ENCODE results near the gene MEN1. TPM values are rescaled to one million over a fixed set of nuclear protein-coding genes. Genes with fewer than 3 reads are reported as not detected.

MEN1 gene
- total RNA-seq, 1 experiment from 2014 or later = 29.2 TPM

GRCh38 chr11:64829536-64830251, 19.3 kb upstream of the MEN1 start:
- no peaks in the 10 kb centered on the region for H3K4me1 Mint-ChIP-seq (ENCODE audit: insufficient read depth, unreplicated experiment)
- CTCF ChIA-PET = interaction anchor here (0.6 to 0.9 kb wide), 5 partner anchors 15 to 720 kb away, joined by 3 to 5 read pairs (median 3); no protein-coding TSS in a partner anchor
- DNase-seq (ENCODE audit: unreplicated experiment) = no peak
- H3K4me3 Mint-ChIP-seq (ENCODE audit: unreplicated experiment) = no peak overlapping the region
- POLR2A ChIA-PET = no interaction called here
- TF ChIP-seq, protein P1, sequence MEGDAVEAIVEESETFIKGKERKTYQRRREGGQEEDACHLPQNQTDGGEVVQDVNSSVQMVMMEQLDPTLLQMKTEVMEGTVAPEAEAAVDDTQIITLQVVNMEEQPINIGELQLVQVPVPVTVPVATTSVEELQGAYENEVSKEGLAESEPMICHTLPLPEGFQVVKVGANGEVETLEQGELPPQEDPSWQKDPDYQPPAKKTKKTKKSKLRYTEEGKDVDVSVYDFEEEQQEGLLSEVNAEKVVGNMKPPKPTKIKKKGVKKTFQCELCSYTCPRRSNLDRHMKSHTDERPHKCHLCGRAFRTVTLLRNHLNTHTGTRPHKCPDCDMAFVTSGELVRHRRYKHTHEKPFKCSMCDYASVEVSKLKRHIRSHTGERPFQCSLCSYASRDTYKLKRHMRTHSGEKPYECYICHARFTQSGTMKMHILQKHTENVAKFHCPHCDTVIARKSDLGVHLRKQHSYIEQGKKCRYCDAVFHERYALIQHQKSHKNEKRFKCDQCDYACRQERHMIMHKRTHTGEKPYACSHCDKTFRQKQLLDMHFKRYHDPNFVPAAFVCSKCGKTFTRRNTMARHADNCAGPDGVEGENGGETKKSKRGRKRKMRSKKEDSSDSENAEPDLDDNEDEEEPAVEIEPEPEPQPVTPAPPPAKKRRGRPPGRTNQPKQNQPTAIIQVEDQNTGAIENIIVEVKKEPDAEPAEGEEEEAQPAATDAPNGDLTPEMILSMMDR (IDR thresholded peaks at IDR 0.05; ENCODE audit: unreplicated experiment) = no peak
- BruUV-seq (replicated peaks) = no TSS peak
- H3K36me3 Mint-ChIP-seq (ENCODE audit: insufficient read depth, unreplicated experiment) = peaks cover 11% of the 10 kb centered on the region
- no peak overlapping the region for H3K27ac Mint-ChIP-seq (ENCODE audit: low read depth, unreplicated experiment)
- intact Hi-C loops (cut with micrococcal nuclease) = no loop called here
- H3K9me3 Mint-ChIP-seq (ENCODE audit: unreplicated experiment) = no peaks in the 10 kb centered on the region
- H3K27me3 Mint-ChIP-seq (ENCODE audit: insufficient read depth, unreplicated experiment) = no peaks in the 10 kb centered on the region

- TF ChIP-seq, protein P1 (IDR thresholded peaks at IDR 0.05; ENCODE audit: unreplicated experiment) = no peak
- POLR2A ChIA-PET = interaction anchor here (0.8 kb wide), 2 partner anchors 8 to 334 kb away, joined by 3 read pairs; no protein-coding TSS in a partner anchor
- BruUV-seq (replicated peaks) = no TSS peak
- CTCF ChIA-PET = interaction anchor here (0.7 to 0.8 kb wide), 2 partner anchors 9 to 238 kb away, joined by 3 to 8 read pairs; no protein-coding TSS in a partner anchor
- peaks cover 11% of the 10 kb centered on the region for H3K36me3 Mint-ChIP-seq (ENCODE audit: insufficient read depth, unreplicated experiment)
- DNase-seq (ENCODE audit: unreplicated experiment) = no peak
- no peaks in the 10 kb centered on the region for H3K4me1 Mint-ChIP-seq (ENCODE audit: insufficient read depth, unreplicated experiment)
- no peaks in the 10 kb centered on the region for H3K9me3 Mint-ChIP-seq (ENCODE audit: unreplicated experiment)
- no peak overlapping the region for H3K4me3 Mint-ChIP-seq (ENCODE audit: unreplicated experiment)
- intact Hi-C loops (cut with micrococcal nuclease) = no loop called here
- H3K27ac Mint-ChIP-seq (ENCODE audit: low read depth, unreplicated experiment) = no peak overlapping the region
- no peaks in the 10 kb centered on the region for H3K27me3 Mint-ChIP-seq (ENCODE audit: insufficient read depth, unreplicated experiment)
These were observed 17.1 kb upstream of the MEN1 start for GRCh38 chr11:64827451-64827839.

DNA sequence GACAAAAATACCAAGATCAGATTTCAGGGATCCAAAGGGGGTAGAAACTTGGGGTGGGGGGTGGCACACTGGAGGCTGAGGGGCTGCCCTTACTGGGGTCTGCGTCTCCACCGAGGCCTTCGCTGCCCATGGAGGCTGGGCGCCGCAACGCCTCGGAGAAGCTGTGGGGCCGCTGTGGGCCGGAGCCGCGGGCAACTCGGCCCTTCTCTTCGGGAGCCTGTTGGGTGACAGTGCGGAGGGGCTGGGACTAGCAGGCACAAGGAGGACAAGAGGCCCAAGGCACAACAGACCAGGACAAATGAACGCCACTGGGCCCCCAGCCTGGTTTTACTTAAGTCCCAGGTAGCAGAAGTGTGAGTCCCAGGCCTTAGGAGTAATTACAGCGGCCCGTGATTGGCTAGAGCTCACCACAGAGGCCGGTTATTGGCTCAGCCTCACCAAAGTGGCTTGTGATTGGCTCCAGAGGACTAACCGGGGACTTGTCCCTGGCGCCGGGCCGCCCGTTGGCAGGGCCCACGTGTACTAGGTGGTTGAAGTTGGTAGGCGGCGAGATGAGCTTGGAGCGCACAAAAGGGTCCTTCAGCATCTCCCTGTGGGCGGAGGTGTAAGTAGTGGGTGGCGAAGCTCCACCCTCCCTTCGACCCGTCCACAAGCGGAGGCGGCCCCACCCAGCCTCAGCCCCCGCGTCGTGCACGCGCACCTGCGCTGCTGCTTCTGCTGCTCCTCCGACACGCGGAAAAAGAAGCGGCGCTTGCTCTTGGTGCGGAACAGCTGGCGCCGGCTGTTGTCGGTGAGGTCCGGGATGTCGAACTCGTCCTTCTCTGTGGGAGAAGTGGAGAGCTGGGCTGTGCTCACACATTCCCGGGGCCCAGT, 16.5 kb upstream of the MEN1 start:
- no peak overlapping the region for H3K27ac Mint-ChIP-seq (ENCODE audit: low read depth, unreplicated experiment)
- POLR2A ChIA-PET = interaction anchor here (0.8 kb wide), 2 partner anchors 8 to 335 kb away, joined by 3 read pairs; no protein-coding TSS in a partner anchor

More for the DNA sequence above, 16.5 kb upstream of the MEN1 start:
- no TSS peak for BruUV-seq (replicated peaks)
- H3K9me3 Mint-ChIP-seq (ENCODE audit: unreplicated experiment) = no peaks in the 10 kb centered on the region
- intact Hi-C loops (cut with micrococcal nuclease) = no loop called here
- TF ChIP-seq, protein P1 (IDR thresholded peaks at IDR 0.05; ENCODE audit: unreplicated experiment) = no peak
- no peaks in the 10 kb centered on the region for H3K27me3 Mint-ChIP-seq (ENCODE audit: insufficient read depth, unreplicated experiment)
- H3K4me3 Mint-ChIP-seq (ENCODE audit: unreplicated experiment) = no peak overlapping the region
- CTCF ChIA-PET = interaction anchor here (0.7 to 0.8 kb wide), 2 partner anchors 9 to 239 kb away, joined by 3 to 8 read pairs; no protein-coding TSS in a partner anchor
- DNase-seq (ENCODE audit: unreplicated experiment) = no peak
- peaks cover 11% of the 10 kb centered on the region for H3K36me3 Mint-ChIP-seq (ENCODE audit: insufficient read depth, unreplicated experiment)
- no peaks in the 10 kb centered on the region for H3K4me1 Mint-ChIP-seq (ENCODE audit: insufficient read depth, unreplicated experiment)
